Activated naive CD4-positive, alpha-beta T cell treated with anti-CD3 and anti-CD28 coated beads, Interleukin-2, amount 50 U/mL, for 24 hours (primary cell): Measurements from ENCODE around the gene RAB31.
"Not testable (repeated sequence)": the region's sequence is repeated elsewhere in the genome, so short reads cannot be mapped to it uniquely, and the experiment has no call there.

Experiments
- H3K27ac Mint-ChIP-seq: one replicate; pipeline ENCODE4 v1.8.0; 2021; ENCODE audit warnings: mild to moderate bottlenecking, mixed read lengths
- H3K27me3 Mint-ChIP-seq: one replicate; pipeline ENCODE4 v1.8.0; 2021; ENCODE audit warnings: mixed read lengths
- H3K36me3 Mint-ChIP-seq: one replicate; pipeline ENCODE4 v1.8.0; 2021; ENCODE audit warnings: mixed read lengths
- H3K4me1 Mint-ChIP-seq: one replicate; pipeline ENCODE4 v1.8.0; 2021; ENCODE audit warnings: mixed read lengths
- H3K4me3 Mint-ChIP-seq: one replicate; pipeline ENCODE4 v1.8.0; 2021; ENCODE audit warnings: mild to moderate bottlenecking, mixed read lengths
- H3K9me3 Mint-ChIP-seq: one replicate; pipeline ENCODE4 v1.8.0; 2021; ENCODE audit warnings: mixed read lengths

RAB31 gene

GRCh38 chr18:9901377-9901776 lies 193.3 kb downstream of the RAB31 start:
- H3K9me3 Mint-ChIP-seq = no peaks in the 10 kb centered on the region
- no peaks in the 10 kb centered on the region for H3K4me1 Mint-ChIP-seq
- H3K4me3 Mint-ChIP-seq = no peak overlapping the region
- peaks cover 3% of the 10 kb centered on the region for H3K27me3 Mint-ChIP-seq
- H3K27ac Mint-ChIP-seq = no peak overlapping the region
- H3K36me3 Mint-ChIP-seq = no peaks in the 10 kb centered on the region

- H3K4me3 Mint-ChIP-seq, H3K27ac Mint-ChIP-seq, H3K36me3 Mint-ChIP-seq, H3K9me3 Mint-ChIP-seq, H3K4me1 Mint-ChIP-seq, H3K27me3 Mint-ChIP-seq: not testable (repeated sequence)
These were observed 194.2 kb downstream of the RAB31 start for GRCh38 chr18:9902264-9902663.

DNA sequence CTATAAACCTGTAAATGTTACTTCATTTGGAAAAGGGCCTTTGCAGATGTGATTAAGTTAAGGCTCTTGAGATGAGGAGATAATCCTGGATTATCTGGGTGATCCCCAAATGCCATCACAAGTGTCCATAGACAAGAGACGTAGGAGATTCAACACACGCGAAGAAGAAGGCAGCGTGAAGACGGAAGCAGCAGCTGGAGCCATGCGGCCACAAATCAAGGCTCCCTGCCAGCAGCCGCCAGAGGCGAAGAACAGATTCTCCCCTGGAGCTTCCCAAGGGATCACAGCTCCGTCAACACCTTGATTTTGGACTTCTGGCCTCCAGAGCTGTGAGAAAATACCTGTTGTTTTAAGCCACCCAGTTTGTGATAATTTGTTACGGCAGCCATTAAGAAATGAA lies 194.7 kb downstream of the RAB31 start:
- H3K9me3 Mint-ChIP-seq = no peaks in the 10 kb centered on the region
- H3K4me3 Mint-ChIP-seq = no peak overlapping the region
- H3K27me3 Mint-ChIP-seq = peaks cover 6% of the 10 kb centered on the region
- H3K27ac Mint-ChIP-seq = no peak overlapping the region
- H3K4me1 Mint-ChIP-seq = no peaks in the 10 kb centered on the region
- H3K36me3 Mint-ChIP-seq = no peaks in the 10 kb centered on the region

- peaks cover 6% of the 10 kb centered on the region for H3K27me3 Mint-ChIP-seq
- H3K4me3 Mint-ChIP-seq = no peak overlapping the region
- H3K9me3 Mint-ChIP-seq = no peaks in the 10 kb centered on the region
- H3K4me1 Mint-ChIP-seq = no peaks in the 10 kb centered on the region
- H3K36me3 Mint-ChIP-seq = no peaks in the 10 kb centered on the region
- H3K27ac Mint-ChIP-seq = no peak overlapping the region
These were observed 197.4 kb downstream of the RAB31 start for GRCh38 chr18:9905401-9905922.

DNA sequence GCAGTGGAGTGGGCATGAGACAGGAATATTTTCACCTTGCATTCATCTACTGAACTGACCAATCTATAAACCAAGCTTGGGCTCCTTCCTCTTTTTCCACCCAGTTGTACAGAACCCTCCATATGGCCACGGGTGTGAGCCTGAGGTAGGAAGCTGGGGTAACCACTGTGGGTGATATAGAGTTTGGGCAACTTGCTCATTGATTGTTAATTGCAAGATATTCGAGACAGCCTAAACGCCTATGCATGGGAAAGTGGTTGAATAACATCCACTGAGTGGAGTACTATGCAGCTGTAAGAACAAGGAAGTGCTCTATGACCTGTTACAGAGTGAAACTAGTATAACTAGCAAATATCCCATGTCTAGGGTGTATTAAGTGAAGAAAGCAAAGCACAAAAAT lies 198.4 kb downstream of the RAB31 start:
- no peak overlapping the region for H3K4me3 Mint-ChIP-seq
- H3K4me1 Mint-ChIP-seq = no peaks in the 10 kb centered on the region
- peaks cover 6% of the 10 kb centered on the region for H3K27me3 Mint-ChIP-seq
- H3K27ac Mint-ChIP-seq = no peak overlapping the region
- no peaks in the 10 kb centered on the region for H3K36me3 Mint-ChIP-seq
- H3K9me3 Mint-ChIP-seq = no peaks in the 10 kb centered on the region

GRCh38 chr18:9907867-9908266 lies 199.8 kb downstream of the RAB31 start:
- Mint-ChIP-seq H3K4me1 (peaks cover 2% of the 10 kb centered on the region), H3K9me3 (no peaks in the 10 kb centered on the region), H3K27ac (no peak overlapping the region), H3K4me3 (no peak overlapping the region), H3K27me3 (peaks cover 6% of the 10 kb centered on the region), H3K36me3 (no peaks in the 10 kb centered on the region)

DNA sequence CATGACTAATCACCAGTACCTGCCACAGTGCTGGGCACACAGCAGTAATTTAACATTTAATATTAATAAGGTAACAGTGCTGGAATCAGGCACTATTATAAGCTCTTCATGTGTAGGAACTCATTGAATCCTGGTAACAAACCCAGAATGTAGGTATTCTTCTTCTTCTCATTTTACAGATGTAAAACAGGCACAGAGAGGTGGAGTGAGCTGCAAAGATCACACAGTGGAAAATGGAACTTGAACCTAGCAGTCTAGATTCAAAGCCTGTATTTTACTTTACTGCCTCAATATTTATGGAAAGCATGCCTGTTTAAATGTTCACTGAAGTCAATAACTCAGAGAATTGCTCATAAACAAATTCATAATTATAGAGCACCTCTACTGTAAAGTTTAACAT lies 202.0 kb downstream of the RAB31 start:
- Mint-ChIP-seq H3K27me3 (peaks cover 3% of the 10 kb centered on the region), H3K9me3 (no peaks in the 10 kb centered on the region), H3K4me3 (no peak overlapping the region), H3K36me3 (no peaks in the 10 kb centered on the region), H3K27ac (no peak overlapping the region), H3K4me1 (peaks cover 11% of the 10 kb centered on the region)

- Mint-ChIP-seq H3K27me3 (peaks cover 3% of the 10 kb centered on the region), H3K36me3 (no peaks in the 10 kb centered on the region), H3K4me3 (no peak overlapping the region), H3K9me3 (no peaks in the 10 kb centered on the region), H3K4me1 (peaks cover 16% of the 10 kb centered on the region), H3K27ac (no peak overlapping the region)
These were observed 202.6 kb downstream of the RAB31 start for GRCh38 chr18:9910661-9911060.

DNA sequence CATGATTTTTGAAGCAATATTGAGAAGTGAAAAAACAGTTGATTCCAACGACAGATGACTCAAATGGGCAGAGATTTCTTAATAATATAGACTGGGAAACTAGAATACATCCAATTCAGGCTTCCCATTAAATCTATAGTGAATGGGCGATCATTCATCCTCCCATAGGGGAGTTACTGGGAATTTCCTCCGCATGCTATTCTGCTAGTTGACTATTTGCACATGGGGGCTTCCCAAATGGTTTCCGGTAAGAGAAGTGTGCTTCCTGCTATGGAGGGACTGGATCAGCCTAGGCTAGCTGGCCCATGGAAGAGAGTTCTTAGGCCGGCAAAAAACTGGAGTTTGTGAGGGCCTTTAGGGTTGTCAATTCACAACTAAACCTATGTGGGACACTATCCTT lies 203.1 kb downstream of the RAB31 start:
- Mint-ChIP-seq H3K4me3 (no peak overlapping the region), H3K27ac (no peak overlapping the region), H3K4me1 (peaks cover 22% of the 10 kb centered on the region), H3K9me3 (no peaks in the 10 kb centered on the region), H3K36me3 (no peaks in the 10 kb centered on the region), H3K27me3 (peaks cover 3% of the 10 kb centered on the region)
